Measurements from ENCODE around the gene ADAMTSL1. TPM values are rescaled to one million over a fixed set of nuclear protein-coding genes. Genes with fewer than 3 reads are reported as not detected.

ADAMTSL1 gene
- total RNA-seq, 2 donors from 2014 or later, result not detected

- H3K4me3 Mint-ChIP-seq, result no peak overlapping the region
- no peak overlapping the region for H3K27ac Mint-ChIP-seq
- peaks cover 10% of the 10 kb centered on the region for H3K27me3 Mint-ChIP-seq
- no peaks in the 10 kb centered on the region for H3K9me3 Mint-ChIP-seq
- no peaks in the 10 kb centered on the region for H3K4me1 Mint-ChIP-seq
- no peak for ATAC-seq (replicated peaks)
- H3K36me3 Mint-ChIP-seq (ENCODE audit: low read depth), result no peaks in the 10 kb centered on the region
These were observed 332.5 kb downstream of the ADAMTSL1 start for GRCh38 chr9:18806232-18807080.

DNA sequence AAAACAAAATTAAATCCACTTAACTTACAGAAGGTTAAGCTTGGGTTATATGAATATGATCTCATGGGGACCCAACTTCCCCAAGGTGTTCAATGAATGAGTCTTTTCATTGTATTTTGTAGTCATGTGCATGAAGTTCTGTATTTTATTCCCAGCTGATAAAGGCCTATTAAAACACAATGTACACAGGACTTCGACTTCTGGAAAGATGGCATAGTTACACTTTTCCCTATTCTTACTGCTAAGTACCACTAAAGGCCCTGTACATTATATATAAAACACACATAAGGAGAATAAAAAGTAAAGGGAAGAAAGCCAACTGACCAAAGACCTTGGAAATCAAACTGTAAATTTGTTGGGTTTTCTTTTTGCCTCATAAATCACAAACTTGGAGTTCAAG is 336.6 kb downstream of the ADAMTSL1 start:
- peaks cover 7% of the 10 kb centered on the region for H3K27me3 Mint-ChIP-seq

GRCh38 chr9:18811171-18811570 is 337.2 kb downstream of the ADAMTSL1 start:
- ATAC-seq (replicated peaks), result no peak
- Mint-ChIP-seq H3K27ac (no peak overlapping the region), H3K9me3 (no peaks in the 10 kb centered on the region)

More for the DNA sequence above, 336.6 kb downstream of the ADAMTSL1 start:
- H3K4me3 Mint-ChIP-seq, result no peak overlapping the region
- no peak overlapping the region for H3K27ac Mint-ChIP-seq
- ATAC-seq (replicated peaks), result no peak
- no peaks in the 10 kb centered on the region for H3K4me1 Mint-ChIP-seq
- no peaks in the 10 kb centered on the region for H3K9me3 Mint-ChIP-seq
- H3K36me3 Mint-ChIP-seq (ENCODE audit: low read depth), result no peaks in the 10 kb centered on the region

DNA sequence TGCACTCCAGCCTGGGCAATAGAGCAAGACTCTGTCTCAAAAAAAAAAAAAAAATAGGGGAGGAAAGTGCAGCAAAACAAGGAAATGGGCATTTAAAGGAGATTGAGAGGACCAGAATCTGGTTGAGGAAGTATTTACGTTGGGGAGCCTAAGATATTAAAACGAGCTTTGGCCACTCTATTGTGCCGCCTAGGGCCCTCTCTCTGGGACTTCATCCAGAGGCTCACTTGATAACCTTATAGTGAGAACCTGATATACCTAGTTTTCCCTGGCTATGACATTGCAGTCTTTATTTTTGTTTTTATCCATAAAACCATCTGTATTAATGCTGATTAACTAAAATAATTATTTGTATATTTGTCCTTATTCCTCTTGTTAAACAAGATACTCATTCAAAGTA is 345.5 kb downstream of the ADAMTSL1 start:
- H3K27me3 Mint-ChIP-seq, result peaks cover 11% of the 10 kb centered on the region

More at GRCh38 chr9:18811171-18811570, 337.2 kb downstream of the ADAMTSL1 start:
- Mint-ChIP-seq H3K36me3 (ENCODE audit: low read depth) (no peaks in the 10 kb centered on the region), H3K27me3 (peaks cover 6% of the 10 kb centered on the region), H3K4me1 (no peaks in the 10 kb centered on the region), H3K4me3 (no peak overlapping the region)

GRCh38 chr9:18820566-18821095 is 346.7 kb downstream of the ADAMTSL1 start:
- H3K4me3 Mint-ChIP-seq, result no peak overlapping the region
- no peak for ATAC-seq (replicated peaks)
- no peaks in the 10 kb centered on the region for H3K36me3 Mint-ChIP-seq (ENCODE audit: low read depth)
- H3K27me3 Mint-ChIP-seq, result peaks cover 9% of the 10 kb centered on the region
- no peak overlapping the region for H3K27ac Mint-ChIP-seq
- no peaks in the 10 kb centered on the region for H3K4me1 Mint-ChIP-seq
- no peaks in the 10 kb centered on the region for H3K9me3 Mint-ChIP-seq

More for the DNA sequence above, 345.5 kb downstream of the ADAMTSL1 start:
- Mint-ChIP-seq H3K27ac (no peak overlapping the region), H3K4me1 (no peaks in the 10 kb centered on the region), H3K9me3 (no peaks in the 10 kb centered on the region), H3K4me3 (no peak overlapping the region), H3K36me3 (ENCODE audit: low read depth) (no peaks in the 10 kb centered on the region)
- ATAC-seq (replicated peaks), result no peak

DNA sequence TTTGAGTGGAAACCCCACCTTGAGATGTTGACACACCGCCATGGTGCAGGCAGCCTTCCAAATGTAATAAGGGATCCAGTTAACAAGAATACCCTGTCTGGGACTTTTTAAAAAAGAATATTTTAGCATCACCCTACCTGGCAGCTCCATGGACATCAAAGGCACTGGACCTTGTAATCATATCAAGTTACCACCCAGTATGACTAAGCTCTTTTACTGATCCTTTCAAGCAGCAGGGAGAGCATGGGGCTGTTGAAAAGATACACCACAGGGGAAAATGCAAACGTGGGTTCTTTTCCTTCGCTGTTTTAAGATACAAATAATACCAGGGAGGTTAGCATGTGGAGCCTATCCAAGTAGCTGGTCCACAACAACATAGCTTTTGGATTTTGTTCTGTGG is 347.8 kb downstream of the ADAMTSL1 start:
- Mint-ChIP-seq H3K27me3 (peaks cover 9% of the 10 kb centered on the region), H3K36me3 (ENCODE audit: low read depth) (no peaks in the 10 kb centered on the region), H3K4me3 (no peak overlapping the region), H3K27ac (no peak overlapping the region), H3K4me1 (no peaks in the 10 kb centered on the region), H3K9me3 (no peaks in the 10 kb centered on the region)
- ATAC-seq (replicated peaks), result no peak

DNA sequence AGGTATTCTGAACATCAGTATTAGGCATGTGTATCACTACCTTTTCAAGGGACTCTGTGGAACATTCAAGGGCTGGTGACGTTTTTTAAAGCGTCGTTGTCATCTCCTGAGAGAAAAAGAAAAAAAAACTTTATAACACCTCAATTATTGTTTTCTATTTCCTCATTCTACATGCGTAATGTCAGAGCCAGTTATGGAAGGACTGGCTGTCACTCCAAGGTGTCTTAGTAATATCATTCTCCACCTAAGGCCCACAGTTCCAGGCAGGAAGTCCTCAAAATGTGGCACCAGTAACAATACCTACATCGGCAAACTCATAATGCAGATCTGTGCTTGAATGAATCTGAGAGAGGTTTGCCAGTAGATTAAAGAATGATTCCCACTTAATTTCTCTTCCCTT is 348.9 kb downstream of the ADAMTSL1 start:
- no peaks in the 10 kb centered on the region for H3K9me3 Mint-ChIP-seq

DNA sequence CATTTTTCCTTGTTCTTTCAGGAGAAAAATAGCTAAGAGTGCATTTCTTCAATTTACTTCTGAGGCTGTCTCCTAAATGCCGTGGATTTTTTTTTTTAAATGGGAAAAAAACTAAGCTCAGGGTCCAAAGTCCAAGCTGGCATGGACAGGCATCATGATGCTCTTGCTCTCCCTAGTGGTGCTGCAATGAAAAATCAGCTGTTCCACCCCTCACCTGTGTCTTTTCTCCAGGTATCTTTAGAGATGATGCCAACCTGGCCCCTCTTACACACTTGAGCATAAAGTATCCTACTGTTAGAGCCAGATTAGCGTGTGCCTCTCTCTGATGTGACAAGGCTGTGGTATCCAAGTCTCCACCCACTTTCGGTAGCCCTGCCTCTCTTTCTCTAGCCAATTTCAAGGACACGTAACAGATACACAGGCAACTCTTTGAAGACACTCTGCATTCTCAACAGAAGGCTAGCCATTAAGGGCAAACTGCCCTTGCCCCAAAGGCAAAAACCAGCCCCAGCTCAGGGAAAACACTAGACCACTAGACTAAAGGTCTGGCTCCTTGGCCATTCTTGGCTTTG is 350.2 kb downstream of the ADAMTSL1 start:
- ATAC-seq (replicated peaks), result no peak
- Mint-ChIP-seq H3K27ac (no peak overlapping the region), H3K4me3 (no peak overlapping the region), H3K36me3 (ENCODE audit: low read depth) (no peaks in the 10 kb centered on the region), H3K27me3 (no peaks in the 10 kb centered on the region), H3K4me1 (no peaks in the 10 kb centered on the region), H3K9me3 (no peaks in the 10 kb centered on the region)

More for the DNA sequence above, 348.9 kb downstream of the ADAMTSL1 start:
- no peak for ATAC-seq (replicated peaks)
- Mint-ChIP-seq H3K4me3 (no peak overlapping the region), H3K27me3 (no peaks in the 10 kb centered on the region), H3K36me3 (ENCODE audit: low read depth) (no peaks in the 10 kb centered on the region), H3K4me1 (no peaks in the 10 kb centered on the region), H3K27ac (no peak overlapping the region)

DNA sequence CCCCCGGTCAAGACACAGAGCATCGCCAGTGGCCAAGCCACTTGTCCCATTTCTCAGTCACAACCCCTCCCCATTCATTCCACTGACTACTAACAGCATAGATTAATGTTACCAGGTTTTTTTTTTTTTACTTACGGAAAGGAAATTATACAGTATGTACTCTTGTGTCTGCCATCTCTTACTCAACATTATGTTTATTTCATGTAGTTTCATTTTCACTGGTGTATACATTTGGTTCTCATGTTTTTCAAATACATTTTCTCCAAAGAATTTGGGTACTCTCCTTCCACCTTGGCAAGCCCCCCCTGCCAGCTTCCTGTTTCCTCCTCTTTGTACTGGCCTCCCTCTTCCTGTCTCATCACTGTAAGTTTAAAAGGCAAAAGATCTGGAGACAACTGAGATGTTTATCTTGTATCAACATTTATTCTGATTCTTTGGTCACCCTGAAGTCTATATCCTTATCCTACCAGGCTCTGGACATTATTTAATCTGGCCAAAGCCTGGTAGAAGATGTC is 351.8 kb downstream of the ADAMTSL1 start:
- no peak for ATAC-seq (replicated peaks)
- no peaks in the 10 kb centered on the region for H3K36me3 Mint-ChIP-seq (ENCODE audit: low read depth)
- H3K27ac Mint-ChIP-seq, result peak overlapping the region; percentile 23
- peaks cover 2% of the 10 kb centered on the region for H3K27me3 Mint-ChIP-seq
- no peaks in the 10 kb centered on the region for H3K4me1 Mint-ChIP-seq
- no peak overlapping the region for H3K4me3 Mint-ChIP-seq
- H3K9me3 Mint-ChIP-seq, result no peaks in the 10 kb centered on the region

DNA sequence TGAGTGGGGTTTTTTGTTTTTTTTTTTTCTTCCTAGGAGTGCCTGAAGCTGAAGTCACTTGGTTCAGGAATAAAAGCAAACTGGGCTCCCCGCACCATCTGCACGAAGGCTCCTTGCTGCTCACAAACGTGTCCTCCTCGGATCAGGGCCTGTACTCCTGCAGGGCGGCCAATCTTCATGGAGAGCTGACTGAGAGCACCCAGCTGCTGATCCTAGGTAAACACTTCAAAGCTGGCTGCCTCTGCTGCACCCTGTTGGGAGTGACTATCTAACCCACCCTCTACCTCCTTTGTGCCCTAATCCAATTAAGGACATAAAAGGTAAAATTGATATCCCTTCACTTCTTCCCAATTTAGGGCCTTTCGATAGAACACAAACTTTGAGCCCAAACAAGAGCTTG is 352.3 kb downstream of the ADAMTSL1 start:
- Mint-ChIP-seq H3K27ac (peak overlapping the region; percentile 23), H3K9me3 (no peaks in the 10 kb centered on the region), H3K27me3 (peaks cover 2% of the 10 kb centered on the region), H3K36me3 (ENCODE audit: low read depth) (no peaks in the 10 kb centered on the region), H3K4me3 (no peak overlapping the region), H3K4me1 (no peaks in the 10 kb centered on the region)
- no peak for ATAC-seq (replicated peaks)

GRCh38 chr9:18829066-18829465 is 355.1 kb downstream of the ADAMTSL1 start:
- Mint-ChIP-seq H3K4me1 (no peaks in the 10 kb centered on the region), H3K27ac (no peak overlapping the region), H3K27me3 (peaks cover 2% of the 10 kb centered on the region), H3K36me3 (ENCODE audit: low read depth) (no peaks in the 10 kb centered on the region), H3K4me3 (no peak overlapping the region), H3K9me3 (no peaks in the 10 kb centered on the region)
- no peak for ATAC-seq (replicated peaks)

DNA sequence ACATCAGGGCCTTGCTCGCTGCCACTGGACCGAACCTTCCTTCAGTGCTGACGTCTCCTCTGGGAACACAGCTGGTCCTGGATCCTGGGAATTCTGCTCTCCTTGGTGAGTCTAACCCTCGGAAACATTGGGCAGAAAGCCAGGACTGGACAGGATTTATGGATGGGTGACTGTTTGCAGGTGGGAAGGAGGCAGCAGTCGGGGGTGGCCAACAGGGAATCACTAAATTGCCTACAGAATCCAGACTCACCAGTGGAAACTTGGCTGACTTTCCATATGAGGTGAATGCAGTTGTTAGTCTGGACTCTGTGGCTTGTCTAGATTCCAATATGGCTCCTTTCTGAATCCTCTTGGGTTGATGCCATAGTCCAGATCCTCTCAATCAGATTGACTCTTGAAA is 355.9 kb downstream of the ADAMTSL1 start:
- ATAC-seq (replicated peaks), result no peak
- Mint-ChIP-seq H3K27ac (no peak overlapping the region), H3K9me3 (no peaks in the 10 kb centered on the region), H3K36me3 (ENCODE audit: low read depth) (no peaks in the 10 kb centered on the region), H3K4me1 (no peaks in the 10 kb centered on the region), H3K27me3 (peaks cover 2% of the 10 kb centered on the region), H3K4me3 (no peak overlapping the region)

- Mint-ChIP-seq H3K36me3 (ENCODE audit: low read depth) (no peaks in the 10 kb centered on the region), H3K4me3 (no peak overlapping the region), H3K27ac (no peak overlapping the region), H3K27me3 (peaks cover 12% of the 10 kb centered on the region), H3K4me1 (no peaks in the 10 kb centered on the region), H3K9me3 (peaks cover 5% of the 10 kb centered on the region)
- ATAC-seq (replicated peaks), result no peak
These were observed 360.9 kb downstream of the ADAMTSL1 start for GRCh38 chr9:18834740-18835361.

DNA sequence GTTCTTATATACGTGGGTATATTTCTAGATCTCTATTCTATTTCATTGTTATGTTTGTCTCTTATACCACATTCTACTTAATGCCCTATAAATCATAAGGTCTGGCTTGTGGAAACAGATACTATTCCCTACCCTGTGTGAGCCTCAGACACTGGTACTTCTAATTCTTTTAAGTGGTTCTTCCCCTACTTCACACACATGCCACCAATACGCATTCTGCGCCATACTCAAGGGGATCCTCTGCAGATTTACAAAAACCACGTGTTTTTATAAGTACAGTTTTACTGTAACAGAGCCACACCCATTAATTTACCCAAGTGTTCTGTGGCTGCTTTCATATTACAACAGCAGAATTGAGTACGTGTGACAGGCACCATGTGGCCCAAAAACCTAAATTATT is 363.4 kb downstream of the ADAMTSL1 start:
- H3K4me3 Mint-ChIP-seq, result no peak overlapping the region
- no peak for ATAC-seq (replicated peaks)
- no peaks in the 10 kb centered on the region for H3K4me1 Mint-ChIP-seq
- H3K9me3 Mint-ChIP-seq, result peaks cover 5% of the 10 kb centered on the region
- H3K27ac Mint-ChIP-seq, result no peak overlapping the region
- no peaks in the 10 kb centered on the region for H3K36me3 Mint-ChIP-seq (ENCODE audit: low read depth)
- peaks cover 10% of the 10 kb centered on the region for H3K27me3 Mint-ChIP-seq
